ENCODE measurements around the gene ZBTB7A.

The ZBTB7A gene

GRCh38 chr19:4081441-4082129 lies 14.9 kb upstream of the ZBTB7A start:
- no peaks in the 10 kb centered on the region for H3K36me3 ChIP-seq (ENCODE audit: insufficient read depth, low read length)
- no peak overlapping the region for H3K4me3 ChIP-seq (ENCODE audit: low read depth, low read length)
- no peaks in the 10 kb centered on the region for H3K79me2 ChIP-seq (ENCODE audit: control insufficient read depth, insufficient read depth, low read length, unreplicated experiment)
- no peak overlapping the region for H3K27ac ChIP-seq (ENCODE audit: low read depth, low read length)
- H3K27me3 ChIP-seq (ENCODE audit: insufficient read depth, low read length): no peaks in the 10 kb centered on the region
- H2AFZ ChIP-seq (ENCODE audit: low read length, unreplicated experiment): no peak overlapping the region
- peaks cover 8% of the 10 kb centered on the region for H3K4me1 ChIP-seq (ENCODE audit: control insufficient read depth, insufficient read depth, low read length, unreplicated experiment)

GRCh38 chr19:4080473-4080872 lies 13.8 kb upstream of the ZBTB7A start:
- Histone ChIP-seq H3K27me3 (ENCODE audit: insufficient read depth, low read length) (no peaks in the 10 kb centered on the region), H3K4me3 (ENCODE audit: low read depth, low read length) (no peak overlapping the region), H2AFZ (ENCODE audit: low read length, unreplicated experiment) (no peak overlapping the region), H3K36me3 (ENCODE audit: insufficient read depth, low read length) (no peaks in the 10 kb centered on the region), H3K79me2 (ENCODE audit: control insufficient read depth, insufficient read depth, low read length, unreplicated experiment) (no peaks in the 10 kb centered on the region), H3K27ac (ENCODE audit: low read depth, low read length) (no peak overlapping the region), H3K4me1 (ENCODE audit: control insufficient read depth, insufficient read depth, low read length, unreplicated experiment) (peaks cover 8% of the 10 kb centered on the region)

- peak overlapping the region; percentile 26; the same call in 1 of the 2 replicates for H3K27ac ChIP-seq (ENCODE audit: low read depth, low read length)
- H3K36me3 ChIP-seq (ENCODE audit: insufficient read depth, low read length): no peaks in the 10 kb centered on the region
- no peaks in the 10 kb centered on the region for H3K79me2 ChIP-seq (ENCODE audit: control insufficient read depth, insufficient read depth, low read length, unreplicated experiment)
- H3K27me3 ChIP-seq (ENCODE audit: insufficient read depth, low read length): no peaks in the 10 kb centered on the region
- peaks cover 8% of the 10 kb centered on the region for H3K4me1 ChIP-seq (ENCODE audit: control insufficient read depth, insufficient read depth, low read length, unreplicated experiment)
- peak overlapping the region; percentile 68 for H2AFZ ChIP-seq (ENCODE audit: low read length, unreplicated experiment)
- peak overlapping the region; percentile 80 for H3K4me3 ChIP-seq (ENCODE audit: low read depth, low read length)
Observed at GRCh38 chr19:4077800-4078684, 11.3 kb upstream of the ZBTB7A start.

GRCh38 chr19:4077007-4077374 lies 10.3 kb upstream of the ZBTB7A start:
- Histone ChIP-seq H3K27me3 (ENCODE audit: insufficient read depth, low read length) (no peaks in the 10 kb centered on the region), H3K79me2 (ENCODE audit: control insufficient read depth, insufficient read depth, low read length, unreplicated experiment) (no peaks in the 10 kb centered on the region), H2AFZ (ENCODE audit: low read length, unreplicated experiment) (no peak overlapping the region), H3K27ac (ENCODE audit: low read depth, low read length) (no peak overlapping the region), H3K4me3 (ENCODE audit: low read depth, low read length) (no peak overlapping the region), H3K36me3 (ENCODE audit: insufficient read depth, low read length) (no peaks in the 10 kb centered on the region), H3K4me1 (ENCODE audit: control insufficient read depth, insufficient read depth, low read length, unreplicated experiment) (peaks cover 8% of the 10 kb centered on the region)

GRCh38 chr19:4075373-4075772 lies 8.7 kb upstream of the ZBTB7A start:
- H2AFZ ChIP-seq (ENCODE audit: low read length, unreplicated experiment): no peak overlapping the region
- peaks cover 8% of the 10 kb centered on the region for H3K4me1 ChIP-seq (ENCODE audit: control insufficient read depth, insufficient read depth, low read length, unreplicated experiment)
- no peaks in the 10 kb centered on the region for H3K27me3 ChIP-seq (ENCODE audit: insufficient read depth, low read length)
- no peaks in the 10 kb centered on the region for H3K36me3 ChIP-seq (ENCODE audit: insufficient read depth, low read length)
- no peaks in the 10 kb centered on the region for H3K79me2 ChIP-seq (ENCODE audit: control insufficient read depth, insufficient read depth, low read length, unreplicated experiment)
- H3K27ac ChIP-seq (ENCODE audit: low read depth, low read length): no peak overlapping the region
- no peak overlapping the region for H3K4me3 ChIP-seq (ENCODE audit: low read depth, low read length)

GRCh38 chr19:4071610-4072009 lies 4.9 kb upstream of the ZBTB7A start:
- Histone ChIP-seq H3K79me2 (ENCODE audit: control insufficient read depth, insufficient read depth, low read length, unreplicated experiment) (no peaks in the 10 kb centered on the region), H3K4me1 (ENCODE audit: control insufficient read depth, insufficient read depth, low read length, unreplicated experiment) (no peaks in the 10 kb centered on the region), H2AFZ (ENCODE audit: low read length, unreplicated experiment) (no peak overlapping the region), H3K4me3 (ENCODE audit: low read depth, low read length) (no peak overlapping the region), H3K27me3 (ENCODE audit: insufficient read depth, low read length) (no peaks in the 10 kb centered on the region), H3K27ac (ENCODE audit: low read depth, low read length) (no peak overlapping the region), H3K36me3 (ENCODE audit: insufficient read depth, low read length) (no peaks in the 10 kb centered on the region)

- no peaks in the 10 kb centered on the region for H3K36me3 ChIP-seq (ENCODE audit: insufficient read depth, low read length)
- H3K27ac ChIP-seq (ENCODE audit: low read depth, low read length): no peak overlapping the region
- no peak overlapping the region for H3K4me3 ChIP-seq (ENCODE audit: low read depth, low read length)
- no peak overlapping the region for H2AFZ ChIP-seq (ENCODE audit: low read length, unreplicated experiment)
- H3K27me3 ChIP-seq (ENCODE audit: insufficient read depth, low read length): no peaks in the 10 kb centered on the region
- peaks cover 10% of the 10 kb centered on the region for H3K79me2 ChIP-seq (ENCODE audit: control insufficient read depth, insufficient read depth, low read length, unreplicated experiment)
- no peaks in the 10 kb centered on the region for H3K4me1 ChIP-seq (ENCODE audit: control insufficient read depth, insufficient read depth, low read length, unreplicated experiment)
Observed at GRCh38 chr19:4069331-4069959, 2.7 kb upstream of the ZBTB7A start.

- H3K27me3 ChIP-seq (ENCODE audit: insufficient read depth, low read length): no peaks in the 10 kb centered on the region
- no peak overlapping the region for H2AFZ ChIP-seq (ENCODE audit: low read length, unreplicated experiment)
- peaks cover under 1% of the 10 kb centered on the region for H3K4me1 ChIP-seq (ENCODE audit: control insufficient read depth, insufficient read depth, low read length, unreplicated experiment)
- H3K27ac ChIP-seq (ENCODE audit: low read depth, low read length): no peak overlapping the region
- peaks cover 22% of the 10 kb centered on the region for H3K79me2 ChIP-seq (ENCODE audit: control insufficient read depth, insufficient read depth, low read length, unreplicated experiment)
- no peaks in the 10 kb centered on the region for H3K36me3 ChIP-seq (ENCODE audit: insufficient read depth, low read length)
- H3K4me3 ChIP-seq (ENCODE audit: low read depth, low read length): peak overlapping the region; percentile 85
Observed at GRCh38 chr19:4068047-4068966, 1.6 kb upstream of the ZBTB7A start.

- peaks cover 29% of the 10 kb centered on the region for H3K79me2 ChIP-seq (ENCODE audit: control insufficient read depth, insufficient read depth, low read length, unreplicated experiment)
- peaks cover 3% of the 10 kb centered on the region for H3K4me1 ChIP-seq (ENCODE audit: control insufficient read depth, insufficient read depth, low read length, unreplicated experiment)
- H3K27ac ChIP-seq (ENCODE audit: low read depth, low read length): no peak overlapping the region
- peak overlapping the region; percentile 38 for H2AFZ ChIP-seq (ENCODE audit: low read length, unreplicated experiment)
- peak overlapping the region; percentile 85 for H3K4me3 ChIP-seq (ENCODE audit: low read depth, low read length)
- no peaks in the 10 kb centered on the region for H3K36me3 ChIP-seq (ENCODE audit: insufficient read depth, low read length)
- no peaks in the 10 kb centered on the region for H3K27me3 ChIP-seq (ENCODE audit: insufficient read depth, low read length)
Observed at GRCh38 chr19:4067396-4068046, 822 bp upstream of the ZBTB7A start.
